ENCODE measurements around the gene FOCAD. TPM values are rescaled to one million over a fixed set of nuclear protein-coding genes. Genes with fewer than 3 reads are reported as not detected.

FOCAD gene
- total and polyA plus RNA-seq, 2 of the 8 experiments (the other 6 are each of a cell fraction or from before 2014, with no cell fraction given): 22.0 to 38.4 TPM

DNA sequence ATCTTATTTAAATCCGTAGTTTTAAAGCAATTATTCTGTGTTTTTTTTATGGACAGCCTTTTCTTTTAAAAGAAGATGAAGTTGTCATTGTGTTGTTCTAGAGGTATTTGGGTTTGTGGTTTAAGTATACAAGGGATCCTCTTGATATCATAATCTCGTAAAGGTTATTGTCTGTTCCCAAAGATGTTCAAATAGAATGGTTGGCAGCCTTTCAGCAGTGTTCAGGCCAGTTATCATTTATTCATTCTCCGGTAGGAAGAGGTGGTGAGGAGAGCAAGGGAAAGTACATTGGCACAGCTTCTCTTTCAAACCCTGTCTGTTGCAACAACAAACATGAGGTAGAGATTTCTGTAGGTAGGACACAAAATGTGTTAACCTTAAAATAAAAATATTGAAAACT is 147.0 kb downstream of the FOCAD start:
- Histone ChIP-seq H3K36me3 (ENCODE audit: control insufficient read depth in 2 of 4, insufficient read depth in 4 of 4, low read length in 3 of 4) (peaks cover 0 to 5% (median 0%) of the 10 kb centered on the region in 4 experiments; a peak in 2 of 8 replicates), H3K4me2 (ENCODE audit: insufficient read depth in 1 of 2, low read depth in 2 of 2, low read length in 2 of 2) (no peak overlapping the region), H3K4me1 (replicated peaks in 1 of 4; ENCODE audit: control insufficient read depth in 3 of 4, insufficient read depth in 4 of 4, low read length in 3 of 4) (peaks cover 0 to 3% (median 0%) of the 10 kb centered on the region in 4 experiments; a peak in 1 of 7 replicates), H4K8ac (ENCODE audit: extremely low read depth, insufficient read depth, low read length) (no peak overlapping the region), H2BK120ac (replicated peaks; ENCODE audit: low read depth, low read length) (no peak overlapping the region), H2AK5ac (ENCODE audit: low read depth, low read length) (no peak overlapping the region), H3K27ac (ENCODE audit: low read depth, low read length) (no peak overlapping the region), H4K20me1 (replicated peaks in 1 of 2; ENCODE audit: control insufficient read depth in 1 of 2, insufficient read depth in 2 of 2, low read length in 2 of 2) (no peaks in the 10 kb centered on the region), H3K79me2 (ENCODE audit: control insufficient read depth in 1 of 2, insufficient read depth in 2 of 2, low read length in 2 of 2) (no peaks in the 10 kb centered on the region), H2BK15ac (ENCODE audit: low read length) (no peak overlapping the region), H3K18ac (ENCODE audit: extremely low read depth, low read length) (no peak overlapping the region), H2AFZ (ENCODE audit: low read length) (no peak overlapping the region), H3K9me3 (ENCODE audit: insufficient read depth in 2 of 2, low read depth in 1 of 2, low read length in 1 of 2) (no peaks in the 10 kb centered on the region), H2BK20ac (ENCODE audit: low read length) (no peak overlapping the region), H4K91ac (replicated peaks; ENCODE audit: insufficient read length, low read length) (no peak overlapping the region), H2BK5ac (ENCODE audit: low read depth, low read length) (no peak overlapping the region), H3K23me2 (ENCODE audit: low read depth, low read length) (no peaks in the 10 kb centered on the region), H2BK12ac (ENCODE audit: low read depth, low read length) (no peak overlapping the region), H4K5ac (ENCODE audit: insufficient read length, low read depth, low read length) (no peak overlapping the region), H3K14ac (ENCODE audit: insufficient read length) (no peak overlapping the region), H3K9ac (replicated peaks in 1 of 4; ENCODE audit: extremely low read depth in 1 of 4, low read depth in 3 of 4, low read length in 3 of 4) (no peak overlapping the region), H3K27me3 (replicated peaks in 1 of 4; ENCODE audit: control insufficient read depth in 3 of 4, extremely low read depth in 1 of 4, insufficient read depth in 3 of 4, low read length in 3 of 4) (no peaks in the 10 kb centered on the region), H3K4ac (replicated peaks; ENCODE audit: insufficient read length, low read depth, low read length) (no peak overlapping the region), H3K79me1 (ENCODE audit: low read depth, low read length) (no peaks in the 10 kb centered on the region), H3K4me3 (ENCODE audit: extremely low read depth in 1 of 4, insufficient read depth in 2 of 4, low read depth in 3 of 4, low read length in 4 of 4) (no peak overlapping the region), H3K23ac (ENCODE audit: insufficient read length) (no peak overlapping the region), H3K56ac (replicated peaks; ENCODE audit: insufficient read length, low read depth, low read length) (no peak overlapping the region)
- WGBS, 2 experiments (ENCODE audit: extremely low coverage in 1 of 2, insufficient coverage in 1 of 2, insufficient read length in 1 of 2, insufficient replicate concordance in 2 of 2, low coverage in 1 of 2, low lambda C conversion rate in 2 of 2, missing lambda C conversion rate in 1 of 2): 96% methylated on average over 3 of the region's 3 CpGs; no CpG with 5 or more reads in 1 of the 2 experiments
- DNase-seq (ENCODE audit: low read depth in 1 of 2, low spot score in 2 of 2): no peak
- FAIRE-seq: no peak
- POLR2A ChIA-PET (ENCODE audit: partially characterized antibody): no interaction called here
- CTCF ChIA-PET (ENCODE audit: partially characterized antibody): no interaction called here
- no peak for TF ChIP-seq SIN3A (conservative IDR thresholded peaks at IDR 0.05 in 1 of 2, IDR thresholded peaks at IDR 0.05 in 1 of 2; ENCODE audit: low read depth in 1 of 2, low read length in 2 of 2)
- TF ChIP-seq SIRT6 (IDR thresholded peaks at IDR 0.05; ENCODE audit: low read length): no peak
- TF ChIP-seq, protein P1, sequence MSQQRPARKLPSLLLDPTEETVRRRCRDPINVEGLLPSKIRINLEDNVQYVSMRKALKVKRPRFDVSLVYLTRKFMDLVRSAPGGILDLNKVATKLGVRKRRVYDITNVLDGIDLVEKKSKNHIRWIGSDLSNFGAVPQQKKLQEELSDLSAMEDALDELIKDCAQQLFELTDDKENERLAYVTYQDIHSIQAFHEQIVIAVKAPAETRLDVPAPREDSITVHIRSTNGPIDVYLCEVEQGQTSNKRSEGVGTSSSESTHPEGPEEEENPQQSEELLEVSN (IDR thresholded peaks at IDR 0.05): no peak
- TF ChIP-seq, protein P2, sequence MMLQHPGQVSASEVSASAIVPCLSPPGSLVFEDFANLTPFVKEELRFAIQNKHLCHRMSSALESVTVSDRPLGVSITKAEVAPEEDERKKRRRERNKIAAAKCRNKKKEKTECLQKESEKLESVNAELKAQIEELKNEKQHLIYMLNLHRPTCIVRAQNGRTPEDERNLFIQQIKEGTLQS (IDR thresholded peaks at IDR 0.05; ENCODE audit: insufficient read depth, low read depth, low read length): no peak

Data from H1 (cell line).